ENCODE measurements around the gene ADAMTSL2. TPM values are rescaled to one million over a fixed set of nuclear protein-coding genes. Genes with fewer than 3 reads are reported as not detected.
A peak's percentile ranks its signal among the peaks of the same experiment; 100 is the strongest.

The ADAMTSL2 gene
- total and polyA plus RNA-seq, 7 experiments from 2014 or later = 0.16 to 2.7 (median 0.71) TPM; not detected in 1

- peaks cover 0 to 2% (median 0%) of the 10 kb centered on the region in 11 donors for H3K9me3 Mint-ChIP-seq
- ATAC-seq = no peak
- Histone ChIP-seq H3K4me1 (ENCODE audit: control insufficient read depth in 2 of 2, insufficient read depth in 2 of 2, low read length in 2 of 2) (peaks cover 23 to 28% of the 10 kb centered on the region in 2 donors), H3K9me3 (ENCODE audit: control insufficient read depth in 2 of 3, low read length in 3 of 3) (no peaks in the 10 kb centered on the region), H3K27ac (ENCODE audit: low read depth, low read length) (no peak overlapping the region), H3K4me3 (ENCODE audit: low read length) (no peak overlapping the region), H3K27me3 (ENCODE audit: control insufficient read depth in 2 of 2, insufficient read depth in 2 of 2, low read length in 2 of 2) (no peaks in the 10 kb centered on the region), H3K36me3 (ENCODE audit: control insufficient read depth in 2 of 3, insufficient read depth in 3 of 3, low read length in 3 of 3) (no peaks in the 10 kb centered on the region)
- peaks cover 0 to 2% (median 0%) of the 10 kb centered on the region in 5 donors for H3K36me3 Mint-ChIP-seq
- no peak overlapping the region for H3K27ac Mint-ChIP-seq
- intact Hi-C loops (cut with micrococcal nuclease) = no loop called here
- CTCF ChIA-PET = interaction anchor here (0.5 to 0.7 kb wide), 2 partner anchors 77 to 108 kb away, joined by 3 to 5 read pairs; no protein-coding TSS in a partner anchor
- DNase-seq = no peak
- peaks cover 21 to 37% (median 33%) of the 10 kb centered on the region in 7 donors for H3K4me1 Mint-ChIP-seq
- no peak overlapping the region for H3K4me3 Mint-ChIP-seq
- POLR2A ChIA-PET = no interaction called here
- peaks cover 0 to 17% (median under 1%) of the 10 kb centered on the region in 5 donors for H3K27me3 Mint-ChIP-seq
Observed at GRCh38 chr9:133616643-133617405, 82.3 kb downstream of the ADAMTSL2 start.

- intact Hi-C loops (cut with micrococcal nuclease) = no loop called here
- H3K9me3 Mint-ChIP-seq = peaks cover 0 to 2% (median 0%) of the 10 kb centered on the region in 11 donors
- ChIA-PET CTCF (no interaction called here), POLR2A (no interaction called here)
- H3K27me3 Mint-ChIP-seq = peaks cover 0 to 14% (median 0%) of the 10 kb centered on the region in 5 donors
- no peak overlapping the region for H3K4me3 ChIP-seq (ENCODE audit: low read length)
- no peaks in the 10 kb centered on the region for H3K27me3 ChIP-seq (ENCODE audit: control insufficient read depth in 2 of 2, insufficient read depth in 2 of 2, low read length in 2 of 2)
- peaks cover 0 to 3% (median 0%) of the 10 kb centered on the region in 5 donors for H3K36me3 Mint-ChIP-seq
- peaks cover 28 to 52% (median 50%) of the 10 kb centered on the region in 7 donors for H3K4me1 Mint-ChIP-seq
- H3K4me3 Mint-ChIP-seq = peak overlapping the region in 1 of 10 donors; percentile 32
- ATAC-seq = no peak
- H3K27ac Mint-ChIP-seq = peak overlapping the region in 4 of 9 donors; percentile 43 to 61 (median 56)
- no peaks in the 10 kb centered on the region for H3K9me3 ChIP-seq (ENCODE audit: control insufficient read depth in 2 of 3, low read length in 3 of 3)
- H3K27ac ChIP-seq (ENCODE audit: low read depth, low read length) = no peak overlapping the region
- peaks cover 23 to 36% of the 10 kb centered on the region in 2 donors for H3K4me1 ChIP-seq (ENCODE audit: control insufficient read depth in 2 of 2, insufficient read depth in 2 of 2, low read length in 2 of 2)
- no peak for DNase-seq
- no peaks in the 10 kb centered on the region for H3K36me3 ChIP-seq (ENCODE audit: control insufficient read depth in 2 of 3, insufficient read depth in 3 of 3, low read length in 3 of 3)
Observed at GRCh38 chr9:133618726-133619125, 84.2 kb downstream of the ADAMTSL2 start.

- H3K27ac ChIP-seq (ENCODE audit: low read depth, low read length) = no peak overlapping the region
- no peaks in the 10 kb centered on the region for H3K36me3 ChIP-seq (ENCODE audit: control insufficient read depth in 2 of 3, insufficient read depth in 3 of 3, low read length in 3 of 3)
- peak overlapping the region; percentile 9 for H3K4me3 ChIP-seq (ENCODE audit: low read length)
- ChIA-PET POLR2A (no interaction called here), CTCF (no interaction called here)
- DNase-seq (peak in 8 of 9 donors; percentile 46 to 73 (median 64)), ATAC-seq (peak; percentile 86)
- Mint-ChIP-seq H3K4me3 (peak overlapping the region; percentile 31 to 82 (median 68)), H3K9me3 (peaks cover 0 to 5% (median 0%) of the 10 kb centered on the region in 11 donors), H3K27me3 (peaks cover 0 to 17% (median 0%) of the 10 kb centered on the region in 5 donors), H3K27ac (peak overlapping the region in 7 of 9 donors; percentile 10 to 73 (median 24)), H3K4me1 (peaks cover 28 to 52% (median 50%) of the 10 kb centered on the region in 7 donors), H3K36me3 (peaks cover 0 to 5% (median 0%) of the 10 kb centered on the region in 5 donors)
- H3K9me3 ChIP-seq (ENCODE audit: control insufficient read depth in 2 of 3, low read length in 3 of 3) = no peaks in the 10 kb centered on the region
- H3K27me3 ChIP-seq (ENCODE audit: control insufficient read depth in 2 of 2, insufficient read depth in 2 of 2, low read length in 2 of 2) = no peaks in the 10 kb centered on the region
- peaks cover 23 to 36% of the 10 kb centered on the region in 2 donors for H3K4me1 ChIP-seq (ENCODE audit: control insufficient read depth in 2 of 2, insufficient read depth in 2 of 2, low read length in 2 of 2)
- intact Hi-C loops (cut with micrococcal nuclease) = loop anchor here in 1 of 2 donors (2.0 kb wide), 1 partner anchor 57 kb away; no protein-coding TSS in a partner anchor
Observed at GRCh38 chr9:133619791-133620190, 85.3 kb downstream of the ADAMTSL2 start.

- intact Hi-C loops (cut with micrococcal nuclease) = loop anchor here in 1 of 2 donors (2.0 kb wide), 1 partner anchor 55 kb away; no protein-coding TSS in a partner anchor
- Histone ChIP-seq H3K27me3 (ENCODE audit: control insufficient read depth in 2 of 2, insufficient read depth in 2 of 2, low read length in 2 of 2) (no peaks in the 10 kb centered on the region), H3K27ac (ENCODE audit: low read depth, low read length) (no peak overlapping the region), H3K9me3 (ENCODE audit: control insufficient read depth in 2 of 3, low read length in 3 of 3) (peaks cover 0 to under 1% (median 0%) of the 10 kb centered on the region in 3 experiments), H3K36me3 (ENCODE audit: control insufficient read depth in 2 of 3, insufficient read depth in 3 of 3, low read length in 3 of 3) (no peaks in the 10 kb centered on the region), H3K4me3 (ENCODE audit: low read length) (no peak overlapping the region), H3K4me1 (ENCODE audit: control insufficient read depth in 2 of 2, insufficient read depth in 2 of 2, low read length in 2 of 2) (peaks cover 23 to 36% of the 10 kb centered on the region in 2 donors)
- Mint-ChIP-seq H3K4me1 (peaks cover 28 to 56% (median 50%) of the 10 kb centered on the region in 7 donors), H3K9me3 (peaks cover 0 to 16% (median 10%) of the 10 kb centered on the region in 11 donors), H3K4me3 (peak overlapping the region in 7 of 10 donors; percentile 17 to 72 (median 56)), H3K27ac (peak overlapping the region in 8 of 9 donors; percentile 15 to 88 (median 44)), H3K27me3 (peaks cover 0 to 16% (median 0%) of the 10 kb centered on the region in 5 donors), H3K36me3 (peaks cover 0 to 13% (median 8%) of the 10 kb centered on the region in 5 donors)
- ATAC-seq (no peak), DNase-seq (no peak)
- CTCF ChIA-PET = no interaction called here
- POLR2A ChIA-PET = no interaction called here
Observed at GRCh38 chr9:133621725-133622267, 87.3 kb downstream of the ADAMTSL2 start.

GRCh38 chr9:133622555-133622954 lies 88.1 kb downstream of the ADAMTSL2 start:
- DNase-seq (no peak), ATAC-seq (no peak)
- Mint-ChIP-seq H3K4me3 (peak overlapping the region in 4 of 10 donors; percentile 5 to 72 (median 51)), H3K36me3 (peaks cover 0 to 20% (median 8%) of the 10 kb centered on the region in 5 donors), H3K27me3 (peaks cover 0 to 16% (median 0%) of the 10 kb centered on the region in 5 donors), H3K27ac (peak overlapping the region in 4 of 9 donors; percentile 17 to 71 (median 64)), H3K9me3 (peaks cover 0 to 20% (median 14%) of the 10 kb centered on the region in 11 donors), H3K4me1 (peaks cover 28 to 57% (median 50%) of the 10 kb centered on the region in 7 donors)
- no peak overlapping the region for H3K27ac ChIP-seq (ENCODE audit: low read depth, low read length)
- peaks cover 23 to 36% of the 10 kb centered on the region in 2 donors for H3K4me1 ChIP-seq (ENCODE audit: control insufficient read depth in 2 of 2, insufficient read depth in 2 of 2, low read length in 2 of 2)
- CTCF ChIA-PET = no interaction called here
- peaks cover 0 to 5% (median 0%) of the 10 kb centered on the region in 3 experiments for H3K9me3 ChIP-seq (ENCODE audit: control insufficient read depth in 2 of 3, low read length in 3 of 3)
- intact Hi-C loops (cut with micrococcal nuclease) = no loop called here
- no peak overlapping the region for H3K4me3 ChIP-seq (ENCODE audit: low read length)
- no peaks in the 10 kb centered on the region for H3K36me3 ChIP-seq (ENCODE audit: control insufficient read depth in 2 of 3, insufficient read depth in 3 of 3, low read length in 3 of 3)
- H3K27me3 ChIP-seq (ENCODE audit: control insufficient read depth in 2 of 2, insufficient read depth in 2 of 2, low read length in 2 of 2) = no peaks in the 10 kb centered on the region
- POLR2A ChIA-PET = no interaction called here

Data from naive thymus-derived CD4-positive, alpha-beta T cell (primary cell).